K562 (cell line): ENCODE measurements around the gene CAPN8.

Experiments used
- NFIC ChIP-seq: fragments of 450-650 bp; IDR thresholded peaks from 2 replicates; pipeline ENCODE4 v1.6.1; 2017; ENCODE audit warnings: mild to moderate bottlenecking, inconsistent platforms
- NFYB ChIP-seq: IDR thresholded peaks from 2 replicates; pipeline ENCODE4 v1.6.1; 2011; ENCODE audit warnings: mild to moderate bottlenecking, moderate library complexity; ENCODE audit not compliant: insufficient read length; ENCODE audit errors: extremely low read depth
- SMARCC2 ChIP-seq: fragments of 450-650 bp; IDR thresholded peaks from 2 replicates; pipeline ENCODE4 v1.6.1; 2017; ENCODE audit warnings: antibody characterized with exemption, moderate library complexity, mild to moderate bottlenecking, low read depth
- TAF7 ChIP-seq: fragments of 450-650 bp; IDR thresholded peaks from 2 replicates; pipeline ENCODE4 v1.6.1; 2016; ENCODE audit warnings: missing genetic modification characterization, missing compliant biosample characterization
- TF ChIP-seq, protein P1 (sequence below), 3 experiments: IDR thresholded peaks in 2 of 3; conservative IDR thresholded peaks in 1 of 3; 2 replicates each; pipeline ENCODE4 v1.5.1; 2011 to 2012; ENCODE audit warnings: low read length in 3 of 3, mild to moderate bottlenecking in 3 of 3, control low read depth in 2 of 3, improper control_type of control experiment in 1 of 3, inconsistent platforms in 1 of 3, low read depth in 1 of 3, mixed read lengths in 1 of 3, moderate library complexity in 1 of 3; ENCODE audit not compliant: insufficient read depth in 2 of 3

GRCh38 chr1:223662943-223663342, 2.6 kb downstream of the CAPN8 start:
- TF ChIP-seq NFYB (no peak), SMARCC2 (no peak), NFIC (no peak), TAF7 (tag) (no peak)
- TF ChIP-seq, protein P1, sequence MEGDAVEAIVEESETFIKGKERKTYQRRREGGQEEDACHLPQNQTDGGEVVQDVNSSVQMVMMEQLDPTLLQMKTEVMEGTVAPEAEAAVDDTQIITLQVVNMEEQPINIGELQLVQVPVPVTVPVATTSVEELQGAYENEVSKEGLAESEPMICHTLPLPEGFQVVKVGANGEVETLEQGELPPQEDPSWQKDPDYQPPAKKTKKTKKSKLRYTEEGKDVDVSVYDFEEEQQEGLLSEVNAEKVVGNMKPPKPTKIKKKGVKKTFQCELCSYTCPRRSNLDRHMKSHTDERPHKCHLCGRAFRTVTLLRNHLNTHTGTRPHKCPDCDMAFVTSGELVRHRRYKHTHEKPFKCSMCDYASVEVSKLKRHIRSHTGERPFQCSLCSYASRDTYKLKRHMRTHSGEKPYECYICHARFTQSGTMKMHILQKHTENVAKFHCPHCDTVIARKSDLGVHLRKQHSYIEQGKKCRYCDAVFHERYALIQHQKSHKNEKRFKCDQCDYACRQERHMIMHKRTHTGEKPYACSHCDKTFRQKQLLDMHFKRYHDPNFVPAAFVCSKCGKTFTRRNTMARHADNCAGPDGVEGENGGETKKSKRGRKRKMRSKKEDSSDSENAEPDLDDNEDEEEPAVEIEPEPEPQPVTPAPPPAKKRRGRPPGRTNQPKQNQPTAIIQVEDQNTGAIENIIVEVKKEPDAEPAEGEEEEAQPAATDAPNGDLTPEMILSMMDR (IDR thresholded peaks at IDR 0.05 in 2 of 3, conservative IDR thresholded peaks at IDR 0.05 in 1 of 3; ENCODE audit: insufficient read depth in 2 of 3, low read depth in 1 of 3, low read length in 3 of 3) = no peak
